Stimulated activated CD4-positive, alpha-beta T cell treated with anti-CD3 and anti-CD28 coated beads, Interleukin-4, amount 100 ng/mL, for 48 hours (primary cell): ENCODE results near the gene FRMPD4.
"Not testable (repeated sequence)": the region's sequence is repeated elsewhere in the genome, so short reads cannot be mapped to it uniquely, and the experiment has no call there.

Source experiments
- DNase-seq, 2 donors: peaks; one replicate each; pipeline ENCODE4 v3.0.0-alpha.2; 2020; ENCODE audit warnings: low read depth in 2 of 2

The FRMPD4 gene

DNA sequence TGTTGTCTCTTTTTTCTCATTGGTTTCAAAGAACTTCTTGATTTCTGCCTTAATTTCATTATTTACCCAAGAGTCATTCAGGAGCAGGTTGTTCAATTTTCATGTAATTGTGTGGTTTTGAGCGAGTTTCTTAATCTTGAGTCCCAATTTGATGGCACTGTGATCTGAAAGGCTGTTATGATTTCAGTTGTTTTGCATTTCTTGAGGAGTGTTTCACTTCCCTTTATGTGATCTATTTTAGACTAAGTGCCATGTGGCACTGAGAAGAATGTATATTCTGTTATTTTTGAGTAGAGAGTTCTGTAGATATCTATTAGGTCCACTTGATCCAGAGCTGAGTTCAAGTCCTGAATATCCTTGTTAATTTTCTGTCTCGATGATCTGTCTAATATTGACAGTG lies 377.1 kb downstream of the FRMPD4 start:
- not testable (repeated sequence) for DNase-seq

DNA sequence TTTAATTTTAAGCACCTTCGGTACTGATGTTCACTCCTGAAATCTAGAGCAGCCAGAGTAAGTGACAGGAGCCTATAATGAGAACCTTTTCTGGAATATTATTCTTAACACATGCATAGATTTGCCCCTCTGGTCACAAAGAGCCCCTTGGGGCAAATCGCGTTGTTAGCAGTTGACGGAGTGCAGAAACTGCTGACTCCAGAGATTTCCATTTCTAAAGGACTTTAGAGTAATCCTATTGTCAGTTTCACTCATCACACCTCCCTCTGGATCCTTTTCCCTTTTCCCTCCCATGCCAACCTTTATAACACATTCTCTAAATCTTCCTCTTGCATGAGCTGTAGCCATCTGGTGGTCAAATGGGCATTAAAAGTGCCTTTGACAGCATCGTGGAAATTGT lies 388.0 kb downstream of the FRMPD4 start:
- DNase-seq = no peak

DNA sequence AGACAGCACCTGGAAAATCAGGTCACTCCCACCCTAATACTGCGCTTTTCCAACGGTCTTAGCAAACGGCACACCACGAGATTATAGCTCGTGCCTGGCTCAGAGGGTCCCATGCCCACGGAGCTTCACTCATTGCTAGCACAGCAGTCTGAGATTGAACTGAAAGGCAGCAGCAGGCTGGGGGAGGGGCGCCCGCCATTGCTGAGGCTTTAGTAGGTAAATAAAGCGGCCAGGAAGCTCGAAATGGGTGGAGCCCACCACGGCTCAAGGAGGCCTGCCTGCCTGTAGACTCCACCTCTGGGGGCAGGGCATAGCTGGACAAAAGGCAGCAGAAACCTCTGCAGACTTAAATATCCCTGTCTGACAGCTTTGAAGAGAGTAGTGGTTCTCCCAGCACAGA lies 399.8 kb downstream of the FRMPD4 start:
- DNase-seq = not testable (repeated sequence)

DNA sequence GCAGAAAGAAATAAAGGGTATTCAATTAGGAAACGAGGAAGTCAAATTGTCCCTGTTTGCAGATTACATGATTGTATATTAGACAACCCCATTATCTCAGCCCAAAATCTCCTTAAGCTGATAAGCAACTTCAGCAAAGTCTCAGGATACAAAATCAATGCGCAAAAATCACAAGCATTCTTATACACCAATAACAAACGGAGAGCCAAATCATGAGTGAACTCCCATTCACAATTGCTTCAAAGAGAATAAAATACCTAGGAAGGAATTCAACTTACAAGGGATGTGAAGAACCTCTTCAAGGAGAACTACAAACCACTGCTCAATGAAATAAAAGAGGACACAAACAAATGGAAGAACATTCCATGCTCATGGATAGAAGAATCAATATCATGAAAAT lies 404.0 kb downstream of the FRMPD4 start:
- DNase-seq = not testable (repeated sequence)

DNA sequence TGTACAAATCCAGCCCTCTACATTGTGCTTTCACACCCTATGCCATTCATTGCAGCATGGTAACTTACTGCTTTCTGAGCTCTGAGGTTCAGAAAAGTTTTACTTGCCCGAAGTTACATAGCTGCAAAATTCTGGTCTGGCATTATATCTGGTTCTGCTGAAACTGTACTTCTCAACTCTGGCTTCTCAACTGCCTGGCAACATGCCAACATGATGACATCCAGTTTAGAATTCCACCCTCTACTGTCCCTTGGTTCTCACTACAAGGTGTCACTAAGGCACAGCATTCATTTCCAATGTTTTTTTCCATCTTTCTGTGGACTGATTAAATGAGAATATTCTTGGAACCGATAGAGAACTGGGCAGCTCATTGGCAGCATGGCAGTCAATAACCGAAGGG lies 410.1 kb downstream of the FRMPD4 start:
- no peak for DNase-seq

DNA sequence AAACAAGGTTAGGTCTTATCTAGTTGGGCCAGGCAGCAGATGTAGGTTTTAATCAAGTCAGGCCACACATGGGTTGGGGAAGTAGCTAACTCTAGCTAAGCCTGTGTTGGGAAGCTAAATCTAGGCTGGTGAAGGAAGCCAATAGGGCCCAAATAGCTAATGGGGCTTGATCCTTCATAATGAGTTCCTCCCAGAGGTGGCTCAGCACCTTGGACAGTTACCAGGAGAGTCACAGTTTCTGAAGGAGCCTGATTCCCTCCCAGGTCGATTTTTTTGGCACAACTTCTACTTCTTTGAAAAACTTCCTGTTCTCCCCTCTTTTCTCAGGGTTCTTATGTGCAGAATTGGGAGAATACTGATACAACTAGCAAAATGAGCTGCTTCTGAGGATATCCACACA lies 410.5 kb downstream of the FRMPD4 start:
- no peak for DNase-seq

DNA sequence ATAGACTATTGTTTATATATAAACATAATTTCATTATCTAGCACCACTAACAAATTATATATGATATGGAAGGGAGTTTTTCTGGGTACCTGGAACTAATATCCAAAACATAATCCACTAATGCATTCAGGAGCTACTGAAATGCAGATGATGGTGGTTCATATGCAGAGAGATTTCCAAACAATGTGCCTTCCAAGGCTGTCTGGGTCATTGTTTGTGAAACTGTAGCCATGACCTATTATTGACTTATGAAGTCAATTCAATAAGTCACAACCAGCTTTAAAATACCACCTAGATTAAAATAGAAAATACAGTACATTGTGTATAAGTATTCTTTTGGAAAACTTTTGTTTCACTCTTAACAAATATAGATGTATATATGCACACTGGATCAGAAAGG lies 415.9 kb downstream of the FRMPD4 start:
- no peak for DNase-seq

DNA sequence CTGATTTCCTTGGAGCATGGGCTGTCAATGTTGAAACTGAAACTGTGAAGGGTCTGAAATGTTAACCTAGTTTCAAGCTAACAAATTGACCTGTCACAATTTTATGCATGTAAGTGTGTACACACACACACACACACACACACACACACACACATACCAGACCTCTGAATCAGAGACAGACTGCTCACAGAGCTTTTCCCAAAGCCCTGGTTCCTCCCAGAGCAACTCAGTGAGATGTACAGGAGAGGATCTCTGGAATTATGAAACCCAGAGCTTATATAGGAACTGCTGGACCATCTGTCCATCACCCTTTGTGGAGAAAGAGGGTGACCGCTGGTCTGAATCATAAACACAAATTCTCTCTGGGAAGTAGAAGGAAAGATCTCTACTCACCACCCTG lies 424.8 kb downstream of the FRMPD4 start:
- no peak for DNase-seq

DNA sequence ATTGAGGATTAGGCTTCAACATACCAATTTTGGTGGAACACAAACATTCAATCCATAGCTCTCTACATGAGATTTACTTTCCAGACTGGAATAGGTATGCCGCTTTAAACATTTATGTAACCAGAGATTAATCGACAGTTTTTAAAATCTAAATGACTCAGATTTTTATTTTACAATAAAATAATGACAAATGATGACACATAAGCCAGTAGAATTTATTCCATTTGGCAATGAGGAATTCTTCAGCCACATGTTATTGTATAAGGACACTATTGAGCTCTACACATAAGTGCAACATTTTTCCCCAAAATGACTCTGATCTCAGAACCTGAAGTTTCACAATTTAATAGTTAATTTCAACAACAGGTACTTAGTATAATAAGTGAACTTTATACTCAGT lies 425.9 kb downstream of the FRMPD4 start:
- no peak for DNase-seq

DNA sequence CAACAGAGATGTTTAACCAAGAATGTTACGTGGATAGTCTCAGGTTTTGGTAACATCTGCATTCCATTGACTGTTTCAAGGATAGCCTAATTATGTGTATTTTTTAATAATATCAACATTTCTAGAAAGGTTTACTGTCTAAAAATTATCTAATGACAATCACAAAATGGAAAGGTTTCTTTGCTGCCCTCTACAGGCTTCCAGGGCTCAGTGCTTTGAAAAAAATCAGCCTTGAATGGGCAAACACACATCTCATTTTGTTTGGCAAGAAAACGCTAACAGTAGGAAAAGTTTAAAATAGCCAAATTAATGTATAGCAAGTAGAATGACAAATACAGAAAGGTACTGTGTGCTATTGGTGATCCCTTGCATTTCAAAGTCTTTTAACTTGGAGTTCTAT lies 429.6 kb downstream of the FRMPD4 start:
- DNase-seq = no peak

DNA sequence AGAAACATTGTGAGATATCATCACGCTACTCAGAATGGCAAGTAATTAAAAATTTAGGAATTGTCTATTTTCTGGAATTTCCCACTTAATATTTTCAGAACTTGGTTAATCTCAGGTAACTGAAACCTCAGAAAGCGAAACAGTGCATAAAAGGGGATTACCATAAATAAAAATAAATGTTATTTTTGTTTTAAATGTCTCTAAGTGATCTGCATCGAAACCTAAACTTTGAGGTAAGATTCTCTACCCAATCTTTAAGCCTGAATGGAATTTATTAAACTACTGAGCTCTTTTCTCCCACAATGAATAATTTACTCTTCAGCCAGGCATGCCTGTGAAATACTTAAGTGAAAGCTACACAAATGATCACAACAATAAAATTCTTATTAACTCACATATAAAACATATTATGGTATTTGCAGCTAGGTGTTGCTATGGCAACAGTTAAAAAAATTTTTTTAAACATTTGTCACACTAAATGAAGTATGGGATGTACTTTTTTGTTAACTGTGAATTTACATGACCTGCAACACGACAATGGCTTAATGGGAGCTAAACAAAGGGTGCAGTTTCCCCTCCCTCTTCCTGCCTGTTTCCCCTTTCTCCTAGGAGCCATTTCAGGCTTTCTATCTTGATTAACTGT lies 432.7 kb downstream of the FRMPD4 start:
- DNase-seq = no peak

DNA sequence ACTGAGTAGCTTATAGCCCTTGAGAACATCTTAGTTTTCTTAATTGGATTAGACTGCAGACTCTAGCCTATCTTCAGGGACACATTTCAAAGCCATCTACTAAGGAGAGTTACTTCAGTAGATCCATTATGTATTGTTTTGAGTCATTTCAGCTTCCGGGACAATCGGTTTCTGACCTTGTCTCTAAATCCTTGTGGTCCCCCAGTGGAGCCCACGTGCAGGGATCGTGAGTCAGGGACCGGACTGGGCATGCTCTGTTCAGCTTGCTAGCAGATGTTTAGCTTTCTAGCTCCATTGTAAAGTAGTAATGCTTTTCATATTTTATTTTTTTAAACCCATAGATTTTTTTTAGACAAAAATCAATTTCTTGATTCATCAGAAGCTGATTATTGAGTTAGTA lies 441.0 kb downstream of the FRMPD4 start:
- no peak for DNase-seq

DNA sequence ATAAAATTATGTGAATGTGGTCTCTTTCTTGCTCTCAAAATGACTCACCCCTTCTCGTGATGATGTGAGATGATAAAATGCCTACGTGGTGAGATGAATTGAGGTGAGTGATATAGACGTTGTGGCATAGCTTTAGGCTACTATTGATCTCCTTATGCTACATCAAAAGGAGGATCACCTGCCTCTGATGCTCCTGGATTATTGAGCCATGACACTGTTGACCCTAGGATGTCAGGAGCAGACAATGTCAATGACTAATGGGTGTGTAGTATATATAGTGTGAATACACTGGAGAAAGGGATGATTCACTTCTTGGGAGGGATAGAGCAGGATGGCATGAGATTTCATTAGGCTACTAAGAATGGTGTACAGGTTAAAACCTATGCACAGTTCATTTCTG lies 442.3 kb downstream of the FRMPD4 start:
- no peak for DNase-seq

DNA sequence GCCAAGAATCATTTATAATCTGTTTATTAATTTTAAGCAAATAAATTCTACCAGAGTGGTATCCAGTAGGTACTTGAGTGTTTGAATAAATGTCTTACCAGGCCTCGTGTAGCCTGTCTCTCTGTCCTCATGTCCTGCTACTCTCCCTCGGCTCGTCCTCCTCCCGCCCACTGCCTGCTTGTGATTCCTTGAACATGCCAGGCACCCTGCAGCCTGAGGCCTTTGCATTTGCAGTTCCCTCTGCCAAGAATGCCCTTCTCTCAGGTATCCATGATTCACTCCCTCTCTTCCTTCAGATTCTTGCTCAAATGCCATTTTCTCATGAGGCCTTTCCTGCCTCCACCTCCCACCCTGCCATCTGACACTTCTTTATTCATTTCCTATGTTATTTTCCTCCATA lies 443.3 kb downstream of the FRMPD4 start:
- DNase-seq = no peak

DNA sequence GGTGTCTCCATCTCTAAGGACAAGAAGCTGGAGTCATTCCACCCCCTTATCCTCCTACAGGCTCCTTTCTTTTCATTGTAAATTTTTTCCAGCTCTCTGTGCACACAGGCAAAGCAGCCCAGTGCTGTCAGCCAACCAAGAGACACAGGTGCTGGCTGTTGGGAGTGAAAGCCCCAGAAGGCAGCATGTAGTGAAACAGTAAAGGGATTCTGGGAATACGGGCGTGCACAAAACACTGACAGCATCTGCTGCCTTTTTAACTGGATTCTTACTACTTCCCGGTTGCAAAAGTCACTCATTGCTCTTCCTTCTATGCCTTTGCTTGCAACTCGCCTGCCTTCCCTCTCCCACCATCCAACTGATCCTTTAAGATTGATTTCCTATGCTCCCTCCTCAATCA lies 444.4 kb downstream of the FRMPD4 start:
- no peak for DNase-seq

DNA sequence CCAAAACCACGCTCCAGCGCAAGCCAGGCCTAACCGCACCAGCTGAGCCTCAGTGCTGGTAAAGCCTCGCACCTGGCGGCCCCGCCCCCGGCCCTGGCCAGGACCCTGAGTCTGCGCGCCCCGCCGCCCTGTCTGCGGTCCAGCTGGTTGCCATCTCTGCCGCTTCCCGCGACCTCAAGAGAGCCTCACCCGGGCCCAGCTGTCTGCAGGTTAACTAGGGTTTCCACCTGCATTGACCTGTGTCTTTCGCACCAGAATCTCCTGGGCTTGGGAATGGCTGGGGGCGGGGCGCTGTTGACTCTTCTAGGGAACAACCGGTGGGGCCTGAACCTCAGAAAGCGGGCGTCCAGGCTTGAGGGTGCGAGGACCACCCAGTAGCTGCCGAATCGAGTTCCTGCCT lies 445.3 kb downstream of the FRMPD4 start:
- no peak for DNase-seq

DNA sequence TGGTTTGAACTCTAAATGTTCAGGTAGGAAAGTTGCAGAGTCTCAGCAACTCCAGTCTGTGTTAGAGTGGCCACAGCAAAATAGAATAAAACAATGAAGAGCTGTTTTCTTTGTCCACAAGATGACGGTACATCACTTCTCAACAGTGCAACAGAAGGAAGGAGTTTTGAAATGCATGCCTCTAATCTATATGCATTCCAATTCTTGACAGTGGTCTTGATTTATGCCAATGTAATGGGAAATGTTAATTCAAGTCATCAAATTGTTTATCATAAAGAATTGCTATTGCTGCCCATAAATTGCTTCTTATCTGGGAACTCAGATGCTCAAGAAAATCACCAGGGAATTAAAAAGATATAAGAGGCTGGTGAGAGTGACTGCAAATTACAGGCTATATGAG lies 457.4 kb downstream of the FRMPD4 start:
- DNase-seq = no peak

DNA sequence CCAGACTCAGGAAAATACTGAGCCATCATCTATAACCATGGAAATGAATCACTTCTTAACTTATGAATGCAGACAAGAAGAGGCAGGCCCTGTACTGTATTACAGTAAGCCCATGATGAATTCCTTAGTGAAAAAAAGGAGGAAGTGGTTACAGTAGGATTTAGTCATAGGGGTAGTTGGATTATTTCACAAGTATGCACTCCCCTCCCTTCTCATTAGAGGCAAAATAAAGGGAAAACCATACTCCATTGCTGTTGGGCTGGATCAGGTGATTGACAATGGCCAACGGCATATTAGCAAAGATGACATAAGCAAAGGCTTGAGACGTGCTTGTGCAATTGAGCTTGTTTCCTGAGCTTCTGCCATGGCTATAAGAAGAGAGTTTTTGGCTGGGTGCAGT lies 471.8 kb downstream of the FRMPD4 start:
- no peak for DNase-seq

DNA sequence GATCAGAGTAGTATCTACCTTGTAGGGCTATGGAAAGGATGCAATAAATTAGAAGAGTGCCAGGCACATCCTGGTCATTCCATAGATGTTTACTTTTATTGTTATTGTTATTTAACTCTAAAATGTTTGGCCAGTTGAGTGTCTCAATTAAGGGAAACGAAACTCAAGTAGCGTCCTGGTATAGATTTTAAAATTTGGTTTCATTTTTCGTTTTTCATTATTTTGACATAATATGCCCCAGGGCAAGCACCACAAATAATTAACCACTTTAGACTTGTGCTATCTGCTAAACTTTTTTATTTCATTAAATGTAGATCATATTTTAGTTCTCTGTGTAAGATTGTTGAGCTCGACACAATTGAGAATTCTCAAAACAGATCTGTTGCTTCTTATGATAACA lies 473.2 kb downstream of the FRMPD4 start:
- no peak for DNase-seq

DNA sequence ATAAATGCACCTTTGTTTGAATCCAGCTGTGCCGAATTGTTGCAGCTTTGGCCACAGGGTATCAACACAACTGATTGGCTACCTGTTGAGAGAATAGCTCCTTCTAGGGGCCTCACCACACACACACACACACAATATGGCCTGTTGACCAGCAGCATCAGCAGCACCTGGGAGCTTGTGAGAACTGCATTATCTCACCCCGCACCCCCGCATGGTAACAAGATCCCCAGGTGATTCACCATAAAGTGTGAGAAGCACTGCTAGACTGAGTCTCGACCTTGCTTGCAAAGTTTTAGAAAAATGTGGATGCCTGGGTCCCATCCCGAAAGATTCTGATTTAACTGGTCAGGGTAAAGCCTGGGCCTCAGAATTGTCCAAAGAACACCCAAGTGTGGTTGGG lies 476.0 kb downstream of the FRMPD4 start:
- no peak for DNase-seq

DNA sequence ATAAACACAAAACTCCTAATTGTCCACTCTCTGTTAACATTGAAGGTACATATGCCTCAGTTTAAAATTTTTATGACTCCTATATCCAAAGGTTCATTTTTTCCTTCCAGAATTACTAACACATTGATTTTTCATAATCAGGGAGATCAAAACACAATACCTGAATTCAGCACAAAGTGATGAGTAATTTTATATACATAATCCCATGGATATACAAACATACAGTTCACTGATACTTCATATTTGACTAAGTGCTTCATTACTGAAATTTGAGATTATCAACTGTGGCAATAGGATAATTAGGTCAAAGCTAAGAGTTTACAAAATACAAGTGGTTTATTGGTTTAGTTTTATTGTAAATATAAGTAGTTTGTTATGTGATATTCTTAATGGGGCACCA lies 476.8 kb downstream of the FRMPD4 start:
- DNase-seq = no peak

DNA sequence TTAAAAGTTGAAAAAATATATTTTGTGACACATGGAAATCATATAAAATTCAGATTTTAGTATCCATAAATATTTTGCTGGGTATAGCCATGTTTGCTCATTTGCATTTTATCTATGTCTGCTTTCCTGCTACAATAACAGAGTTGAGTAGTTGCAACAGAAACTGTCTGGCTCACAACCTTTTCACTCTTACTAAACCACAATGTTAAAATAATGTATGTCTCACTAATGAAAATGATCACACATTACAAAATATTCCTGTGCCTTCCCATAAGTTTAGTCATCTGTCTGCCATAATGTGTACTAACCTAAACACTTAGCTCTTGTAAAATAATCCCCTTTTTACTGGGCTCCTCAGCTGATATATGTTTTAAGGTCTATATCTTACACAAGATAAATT lies 479.0 kb downstream of the FRMPD4 start:
- DNase-seq = no peak

DNA sequence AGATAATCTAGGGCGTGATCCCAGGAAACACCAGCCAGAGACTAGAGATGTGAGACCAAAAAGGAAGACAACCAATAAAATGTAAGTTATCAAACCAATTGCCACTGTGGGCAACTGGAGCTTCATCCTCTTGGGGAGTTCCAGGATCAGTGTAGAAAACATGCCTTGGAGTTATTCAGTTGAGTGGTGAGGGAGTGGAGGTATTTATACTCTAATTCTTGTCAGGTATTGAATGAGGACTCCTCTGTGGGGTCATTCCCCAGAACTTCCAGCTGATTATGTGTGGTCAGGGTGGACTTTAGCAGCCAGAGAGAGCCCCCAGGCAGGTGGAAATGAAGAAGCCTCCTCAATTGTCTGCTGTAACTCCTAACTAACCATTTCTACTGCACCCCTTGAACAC lies 509.0 kb downstream of the FRMPD4 start:
- no peak for DNase-seq

DNA sequence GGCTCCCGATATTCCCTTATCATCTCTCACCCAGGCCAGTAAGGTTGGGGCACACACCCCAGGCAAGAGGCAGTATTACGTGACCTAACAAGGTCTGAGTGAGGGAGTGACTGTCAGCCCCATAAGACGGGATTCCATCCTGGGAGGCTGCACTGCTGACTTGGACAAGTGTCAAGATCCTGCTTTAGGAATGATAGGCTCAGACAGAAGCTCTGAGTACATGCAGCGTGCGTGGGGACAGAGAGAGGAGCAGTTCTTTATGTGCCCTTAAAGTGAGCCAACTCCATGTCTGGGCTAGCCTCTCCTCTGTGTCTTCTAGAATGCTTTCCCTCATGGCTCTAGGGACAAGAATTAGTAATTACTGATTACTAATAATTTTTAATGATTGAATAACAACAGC lies 510.7 kb downstream of the FRMPD4 start:
- no peak for DNase-seq

DNA sequence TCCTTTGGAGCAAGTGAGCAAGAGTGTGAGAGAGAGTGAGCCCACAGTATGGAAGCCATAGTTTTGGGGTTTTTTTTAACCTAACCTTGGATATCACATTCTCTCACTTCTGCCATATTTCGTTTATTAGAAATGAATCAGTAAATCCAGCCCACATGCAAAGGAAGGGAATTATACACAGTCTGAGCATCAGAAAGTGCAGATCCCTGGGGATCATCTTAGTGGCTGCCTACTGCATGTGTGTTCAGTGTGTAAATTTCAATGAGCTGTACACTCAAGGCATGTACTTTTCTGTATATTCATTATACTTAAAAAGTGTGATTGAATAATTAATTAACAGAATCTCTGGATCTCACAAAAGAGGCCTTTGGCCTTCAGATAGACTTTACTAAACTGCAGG lies 519.2 kb downstream of the FRMPD4 start:
- no peak for DNase-seq
